GM18517 (cell line): Measurements from ENCODE around the gene SMARCE1.

Source experiments
- ATAC-seq: cut with Tn5 transposase; IDR thresholded peaks from one replicate; pipeline ENCODE4 v1.9.1; 2021; ENCODE audit warnings: mild to moderate bottlenecking, moderate library complexity; ENCODE audit not compliant: unreplicated experiment

Gene SMARCE1

DNA sequence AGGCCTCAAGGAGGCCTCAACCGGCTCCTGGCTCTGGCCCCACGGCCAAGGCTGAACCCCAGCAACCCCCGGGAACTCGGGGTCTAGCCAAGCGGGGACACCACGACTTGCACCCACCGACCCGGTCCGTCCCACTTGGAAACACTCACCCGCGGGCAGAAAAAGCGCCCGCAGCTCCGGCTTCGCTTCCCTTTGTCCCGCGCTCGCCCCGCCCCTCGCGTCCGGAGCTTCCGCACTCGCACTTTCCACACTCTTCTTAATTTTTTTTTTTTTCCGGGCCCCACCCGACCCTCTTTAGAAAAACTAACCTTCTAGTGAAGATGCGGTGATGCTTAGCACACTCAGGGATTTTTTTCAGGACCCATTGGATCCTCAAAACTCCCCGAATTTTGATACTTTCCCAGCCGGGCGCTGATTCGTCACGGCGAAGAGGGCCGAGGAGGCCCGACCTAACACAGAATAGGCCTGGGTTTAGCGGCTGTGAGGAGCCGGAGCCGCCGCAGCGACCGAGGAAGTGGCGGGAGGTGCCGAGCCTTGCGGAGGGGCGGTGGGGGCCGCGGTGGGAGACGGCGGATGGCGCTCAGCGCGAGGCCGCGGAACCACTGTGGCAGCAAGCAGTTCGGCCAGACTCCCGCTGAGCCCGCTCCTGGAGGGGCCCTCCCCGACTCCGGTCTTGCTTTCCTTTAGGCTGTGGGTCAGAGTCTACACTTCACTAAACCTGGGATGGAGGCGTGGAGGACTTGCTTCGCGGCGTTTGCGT is at the start of gene SMARCE1:
Gene SMARCE1, minus strand, starts transcription at position 195 of the 760 bp plus-strand sequence. CDS start 2,016 bp downstream, outside the sequence.
- ATAC-seq, result no peak

DNA sequence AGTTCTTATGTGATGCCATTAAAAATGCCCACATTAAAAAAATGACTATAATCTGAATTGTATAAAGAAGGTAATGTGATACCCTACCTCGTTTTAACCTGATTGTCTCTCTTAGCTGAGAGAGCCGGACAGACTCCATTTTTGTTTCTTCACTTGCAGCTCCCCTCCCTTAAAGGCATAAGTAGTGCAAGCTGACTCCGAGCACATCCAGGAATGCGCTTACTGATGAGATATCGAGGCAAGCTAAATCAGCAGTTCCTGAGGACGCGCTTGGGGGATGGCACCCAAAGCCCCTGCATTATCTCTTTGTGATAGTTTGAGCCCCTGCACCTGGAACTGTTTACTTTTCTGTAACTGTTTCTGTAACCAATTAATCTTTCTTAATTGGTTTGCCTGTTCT is 49.7 kb upstream of the SMARCE1 start:
- ATAC-seq, result no peak

DNA sequence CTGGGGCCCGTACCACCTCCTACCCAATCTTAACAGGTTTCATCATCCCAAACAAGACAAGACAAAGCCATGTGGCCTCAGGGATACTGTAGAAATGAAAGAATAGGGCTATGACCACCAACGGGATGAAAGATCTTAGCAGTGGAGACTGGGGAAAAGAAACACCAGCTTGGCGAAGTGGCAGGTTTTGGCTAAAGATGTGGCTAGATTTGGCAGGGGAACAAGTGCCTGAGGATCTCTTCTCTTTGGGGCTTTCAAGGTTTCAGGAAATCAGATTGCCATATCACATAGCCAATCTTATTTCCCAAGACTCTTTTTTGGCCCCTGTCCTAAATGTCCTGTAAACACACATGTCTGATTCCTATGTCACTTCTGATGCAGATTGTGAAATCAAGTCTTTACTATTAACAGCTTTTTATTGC is 49.0 kb upstream of the SMARCE1 start:
- no peak for ATAC-seq

DNA sequence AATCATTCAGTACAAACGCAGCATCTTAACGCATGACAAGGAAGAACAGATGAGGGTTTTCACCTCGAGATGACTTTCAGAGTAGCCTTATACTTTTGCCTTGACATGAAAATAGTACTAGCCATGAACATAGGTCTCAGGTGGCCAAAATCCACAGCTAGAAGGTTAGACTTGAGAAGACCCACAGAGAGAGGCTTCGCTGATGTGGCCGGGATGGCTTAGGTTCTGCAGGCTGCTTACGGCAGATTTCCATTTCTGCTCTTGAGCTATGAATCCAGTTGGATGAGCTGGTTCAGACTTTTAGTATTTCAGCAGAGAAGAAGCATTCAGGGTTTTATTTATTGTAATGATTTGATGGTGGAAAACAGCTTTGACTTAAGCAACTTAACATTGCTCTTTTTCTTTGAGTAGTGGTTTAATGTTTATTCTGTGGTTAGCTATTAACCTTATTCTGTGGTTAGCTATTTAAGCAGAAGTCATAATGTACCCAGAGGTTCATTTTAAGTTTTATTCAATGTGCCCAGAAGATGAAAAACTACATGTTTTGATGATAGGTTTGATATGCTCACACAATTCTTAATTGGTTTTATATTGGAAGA is 48.4 kb upstream of the SMARCE1 start:
- no peak for ATAC-seq

DNA sequence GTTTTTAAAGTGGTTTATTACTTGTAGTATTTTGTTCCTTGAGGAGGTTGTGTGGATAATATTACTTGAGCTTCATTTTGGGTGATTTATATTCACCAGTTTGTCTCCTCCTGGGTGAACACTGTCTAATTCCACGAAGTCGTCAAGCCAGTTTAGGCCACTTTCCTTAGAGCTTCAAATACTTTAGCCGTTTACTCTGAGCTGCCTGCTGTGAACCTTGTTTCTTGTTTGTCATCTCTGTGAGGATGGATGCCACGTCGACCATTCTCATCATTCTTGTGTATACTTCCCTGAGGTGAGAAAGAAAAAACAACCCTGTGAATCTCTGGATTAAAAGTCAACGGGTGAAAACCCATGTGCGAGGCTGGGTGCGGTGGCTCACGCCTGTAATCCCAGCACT is 47.0 kb upstream of the SMARCE1 start:
- ATAC-seq, result no peak

DNA sequence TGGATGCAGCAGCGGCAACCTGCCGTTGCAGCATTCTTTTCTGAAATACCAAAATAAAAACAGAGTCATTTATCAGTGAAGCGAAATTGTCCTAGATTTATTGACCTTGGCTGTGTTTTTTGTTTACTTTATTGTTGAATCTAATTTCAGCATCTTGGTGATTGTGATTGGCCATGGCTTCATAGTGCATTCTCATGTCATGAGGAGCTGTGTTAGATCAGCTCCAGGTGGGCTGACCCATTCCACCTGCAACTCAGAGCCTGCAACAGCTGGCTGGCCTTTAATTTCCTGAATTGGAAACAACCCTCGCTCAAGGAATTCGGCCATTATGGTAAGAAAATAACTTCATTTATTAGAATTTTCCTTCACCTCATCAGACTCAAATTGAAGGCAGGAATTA is 39.5 kb upstream of the SMARCE1 start:
- no peak for ATAC-seq

DNA sequence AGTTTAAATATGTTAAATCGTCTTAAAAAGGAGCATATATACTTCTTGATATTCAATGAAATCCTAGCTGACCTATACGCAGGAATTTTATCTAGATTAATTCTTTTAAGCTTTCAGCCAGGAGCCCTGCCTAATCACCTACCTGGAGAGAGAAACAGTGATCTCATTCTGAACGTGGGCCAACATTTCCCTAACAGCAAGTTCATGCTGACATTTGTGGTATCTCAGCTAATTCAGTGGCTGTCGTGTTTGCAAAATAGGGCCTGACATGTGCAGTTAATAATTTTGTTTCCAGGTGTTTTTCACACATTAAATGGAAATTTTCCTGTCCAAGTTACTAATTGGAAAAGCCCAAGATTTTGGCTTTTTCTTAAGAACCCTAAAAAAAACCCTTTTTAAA is 38.6 kb upstream of the SMARCE1 start:
- no peak for ATAC-seq

DNA sequence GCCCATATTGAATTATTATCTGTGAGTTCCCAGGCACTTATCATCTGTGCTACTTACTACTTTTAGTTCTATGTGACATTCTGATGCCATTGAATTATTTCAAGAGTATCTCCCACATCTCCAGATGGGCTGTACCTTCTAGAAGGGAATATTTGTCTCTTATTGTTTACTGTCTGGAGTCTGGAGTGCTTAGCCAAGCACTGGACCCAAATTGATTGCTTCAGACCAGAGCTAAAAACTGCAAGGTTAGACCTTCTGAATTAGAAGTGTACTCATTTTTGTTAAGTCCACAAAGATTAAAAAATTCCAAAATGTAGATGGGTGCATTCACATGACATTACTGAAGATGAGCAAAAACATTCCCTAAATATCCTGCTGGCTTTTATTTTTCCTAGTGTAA is 33.4 kb upstream of the SMARCE1 start:
- no peak for ATAC-seq

DNA sequence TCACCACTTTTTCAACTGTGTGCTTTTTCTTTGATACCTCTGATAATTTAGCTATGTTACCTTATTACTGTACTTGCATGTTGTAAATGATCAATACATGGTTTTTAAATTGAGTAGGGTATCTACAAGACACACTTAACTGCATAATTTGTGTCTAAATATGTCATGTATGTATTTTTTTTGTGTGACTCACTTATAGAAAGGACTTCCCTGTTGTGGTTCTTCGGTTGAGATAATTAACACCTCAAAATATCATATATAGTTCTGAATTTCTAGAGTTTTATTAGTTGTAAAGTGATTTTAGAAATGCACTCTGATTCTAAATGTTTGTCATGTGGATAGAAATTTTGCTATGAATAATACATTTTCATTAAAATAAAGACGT is 31.9 kb upstream of the SMARCE1 start:
- ATAC-seq, result no peak

DNA sequence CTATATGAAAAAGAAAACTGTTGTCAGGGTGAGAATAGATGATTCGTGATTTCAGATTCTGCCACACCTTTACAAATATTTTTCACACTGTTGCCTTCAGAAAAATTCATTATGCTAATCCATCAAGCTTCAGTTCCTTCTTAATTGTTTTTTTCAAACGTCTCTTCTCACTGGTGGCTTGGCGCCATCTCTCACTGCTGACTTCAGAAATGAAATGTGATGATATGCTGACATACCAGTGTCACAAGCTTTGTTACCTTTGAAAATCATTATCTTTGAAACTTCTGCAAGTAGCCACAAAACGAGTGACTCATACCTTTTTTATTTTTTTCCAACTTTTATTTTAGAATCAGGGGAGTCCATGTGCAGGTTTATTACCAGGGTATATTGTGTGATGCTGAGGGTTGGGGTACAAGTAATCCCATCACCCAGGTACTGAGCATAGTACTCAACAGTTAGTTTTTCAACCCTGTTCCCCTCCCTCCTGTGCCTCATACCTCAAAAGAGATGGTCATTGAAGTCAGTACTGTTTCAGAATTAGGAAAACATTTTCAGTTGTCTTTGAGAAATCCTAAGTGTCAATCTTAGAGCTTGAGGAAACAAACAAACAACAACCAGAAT is 31.4 kb upstream of the SMARCE1 start:
- no peak for ATAC-seq

DNA sequence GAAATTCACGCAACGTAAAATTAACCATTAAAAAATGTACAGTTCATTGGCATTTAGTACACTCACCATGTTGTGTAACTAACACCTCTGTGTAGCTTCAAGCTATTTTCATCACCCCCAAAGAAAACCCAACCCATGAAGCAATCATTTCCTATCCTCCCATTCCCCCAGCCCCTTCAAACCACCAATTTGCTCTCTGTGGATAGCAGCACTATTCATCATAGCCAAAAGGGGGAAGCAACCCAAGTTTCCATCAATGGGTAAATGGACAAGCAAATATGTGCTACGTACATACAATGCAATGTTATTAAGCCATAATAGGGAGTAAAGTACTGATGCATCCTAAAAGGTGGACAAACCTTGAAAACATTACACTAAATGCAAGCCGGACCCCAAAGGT is 28.3 kb upstream of the SMARCE1 start:
- ATAC-seq, result no peak

DNA sequence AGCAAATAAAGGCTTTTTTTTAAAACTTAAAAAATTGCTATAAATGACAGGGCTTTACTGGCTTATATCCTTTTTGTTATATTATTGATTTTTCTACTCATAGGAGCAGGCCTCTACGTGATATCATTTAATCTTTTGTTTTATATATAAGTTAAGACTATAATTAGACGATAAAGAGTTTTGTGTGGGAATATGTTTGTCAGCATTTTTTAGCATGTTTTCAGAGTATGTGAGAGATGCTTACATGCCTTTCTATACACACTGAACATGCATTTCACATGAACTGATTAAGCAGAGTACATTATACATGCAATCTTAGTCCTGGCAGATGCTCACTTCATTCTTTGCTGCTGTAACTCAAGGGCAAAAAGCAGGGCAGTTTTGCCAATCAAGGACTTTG is 25.0 kb upstream of the SMARCE1 start:
- ATAC-seq, result no peak

DNA sequence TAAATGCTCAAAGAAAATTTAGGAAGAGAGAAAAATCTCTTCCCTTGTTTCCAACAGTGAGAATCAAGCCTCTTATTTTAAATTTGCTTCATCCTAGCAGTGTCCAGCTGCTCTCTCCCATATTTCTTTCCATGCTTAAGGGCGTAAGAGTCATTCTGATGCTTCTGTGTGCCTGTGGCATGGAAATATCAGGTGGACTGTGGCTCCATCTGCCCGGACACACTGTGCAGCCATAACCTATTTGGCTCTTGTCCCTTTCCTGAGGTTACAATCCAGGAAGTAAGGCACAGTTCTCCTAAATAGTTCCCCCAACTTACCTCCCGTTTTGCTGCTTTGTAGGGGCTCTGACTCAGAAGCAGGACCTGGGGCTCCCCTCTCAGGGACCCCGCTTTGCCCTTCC is 23.7 kb upstream of the SMARCE1 start:
- ATAC-seq, result no peak

DNA sequence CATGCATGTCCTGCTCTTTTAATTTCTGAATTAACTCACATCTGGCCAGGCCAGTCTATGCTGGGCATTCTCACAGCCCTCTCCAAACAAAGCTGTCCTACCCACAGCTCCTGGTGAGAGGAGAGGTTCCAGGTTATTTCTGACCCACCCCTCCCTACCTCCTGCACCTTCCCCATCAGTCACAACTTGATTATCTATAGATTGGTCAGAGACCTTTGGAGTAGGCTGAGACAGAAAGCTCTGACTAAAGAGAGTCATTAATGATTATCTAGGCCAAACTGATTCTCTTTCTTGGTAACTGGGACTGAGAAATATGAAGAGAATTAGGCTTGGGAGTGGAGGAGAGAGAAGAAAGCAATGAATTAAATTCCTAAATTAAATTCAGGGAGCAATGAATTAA is 18.7 kb upstream of the SMARCE1 start:
- no peak for ATAC-seq

DNA sequence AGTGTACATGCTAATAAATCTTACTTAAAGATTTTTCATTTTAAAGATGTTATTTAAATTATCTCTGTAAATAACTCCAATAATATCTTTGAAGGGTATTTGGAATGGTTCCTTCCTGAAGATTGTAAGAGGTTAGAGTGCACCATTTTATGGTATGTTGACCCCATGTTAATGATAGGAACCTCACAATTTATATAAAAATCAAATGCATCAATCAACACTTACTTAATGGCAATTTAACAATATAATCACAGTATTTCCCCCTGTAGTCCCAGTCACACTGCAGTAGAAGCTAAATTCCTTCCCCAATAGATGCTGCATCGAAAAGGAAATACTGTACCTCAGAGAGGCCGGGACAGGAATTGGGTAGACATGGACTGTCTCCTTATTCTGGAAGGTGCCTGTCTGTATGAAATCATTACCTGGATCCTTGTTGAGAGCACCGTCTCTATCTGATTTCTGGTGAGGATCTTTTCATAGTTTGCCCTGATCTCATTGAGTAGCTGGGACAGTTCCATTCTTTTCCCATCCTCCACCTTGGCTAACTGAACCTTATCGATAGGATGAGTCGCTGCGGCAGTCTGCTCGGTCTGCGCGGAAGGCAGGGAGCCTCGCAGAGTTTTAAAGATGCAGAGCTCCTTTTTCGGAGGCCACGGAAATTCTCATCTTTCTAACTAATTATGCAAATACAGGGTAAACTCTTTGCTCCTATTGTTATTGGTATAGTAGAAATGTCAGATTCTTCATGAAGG is 17.1 kb upstream of the SMARCE1 start, which contains the start of gene KRT222:
Gene KRT222, minus strand, starts transcription at position 596 of the 752 bp plus-strand sequence. Its CDS starts 78 bp downstream, at position 518.
- no peak for ATAC-seq

DNA sequence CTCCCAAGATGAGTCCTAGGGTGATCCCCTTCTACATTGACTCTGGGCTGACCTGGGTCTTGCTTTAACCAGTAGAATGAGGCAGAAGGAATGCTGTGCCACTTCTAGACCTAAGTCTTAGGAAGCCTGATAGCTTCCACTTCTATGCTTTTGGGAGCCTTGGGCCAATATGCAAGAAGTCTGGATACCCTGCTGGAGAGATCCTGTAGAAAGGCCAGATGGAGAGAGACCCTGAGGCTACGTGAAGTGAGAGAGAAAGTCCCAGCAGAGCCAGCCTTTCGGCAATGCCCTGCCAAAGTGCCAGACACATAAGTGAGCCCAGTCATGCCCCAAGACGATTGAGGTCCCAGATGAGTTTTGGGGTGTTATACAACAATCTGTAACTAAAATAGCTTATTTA is 15.6 kb upstream of the SMARCE1 start:
- no peak for ATAC-seq

DNA sequence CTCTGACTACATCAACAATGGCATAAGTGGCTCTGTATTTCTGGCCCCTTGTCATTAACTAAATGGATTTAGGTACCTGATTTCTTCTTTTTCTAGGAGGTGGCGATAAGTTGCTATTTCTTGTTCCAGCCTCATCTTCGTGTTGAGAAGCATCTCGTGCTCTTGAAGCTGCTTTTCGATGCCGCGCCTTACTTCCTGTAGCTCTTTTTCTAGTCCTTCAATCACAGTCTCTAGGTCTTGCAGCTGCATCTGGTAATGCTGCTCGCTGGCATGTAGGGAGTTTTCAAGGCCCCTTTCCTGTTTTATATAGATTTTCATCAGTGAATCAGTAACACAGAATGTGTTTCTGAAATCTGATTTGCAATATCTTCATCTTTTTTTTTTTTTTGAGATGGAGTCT is 12.3 kb upstream of the SMARCE1 start:
- no peak for ATAC-seq

DNA sequence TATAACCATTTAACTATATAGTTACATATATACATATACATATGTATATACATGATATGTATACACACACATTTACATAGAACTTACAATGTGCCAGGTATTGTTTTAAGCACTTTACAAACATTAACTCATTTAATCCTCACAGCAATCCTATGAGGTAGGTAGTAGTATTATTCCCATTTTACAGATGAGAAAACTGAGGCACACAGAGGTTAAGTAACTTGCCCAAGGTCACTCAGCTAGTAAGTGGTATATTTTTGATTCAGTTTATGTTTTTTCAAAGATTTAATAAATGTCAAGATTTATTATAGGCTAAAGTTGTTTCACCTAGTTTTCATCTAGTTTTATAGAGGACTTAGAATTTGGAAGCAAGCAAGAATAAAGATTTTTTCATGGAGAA is 10.8 kb upstream of the SMARCE1 start:
- no peak for ATAC-seq

DNA sequence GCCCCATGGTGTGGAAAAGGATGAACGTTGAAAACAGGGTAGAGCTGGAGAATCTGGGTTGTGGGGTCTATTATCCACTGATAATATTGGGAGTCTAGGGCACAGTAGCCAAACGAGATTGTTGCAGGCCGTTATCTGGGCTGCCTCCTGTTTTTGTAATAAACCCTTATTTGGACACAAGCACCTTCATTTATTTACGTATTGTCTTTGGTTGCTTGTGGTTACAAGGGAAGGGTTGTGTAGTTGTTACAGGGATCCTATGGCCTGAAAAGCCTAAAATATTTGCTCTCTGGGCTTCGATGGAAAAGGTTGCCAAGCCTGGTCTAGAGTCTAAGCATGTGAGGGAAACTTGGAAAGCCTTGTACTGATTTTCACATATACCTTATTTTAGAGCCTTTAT is 4.3 kb upstream of the SMARCE1 start:
- ATAC-seq, result no peak

DNA sequence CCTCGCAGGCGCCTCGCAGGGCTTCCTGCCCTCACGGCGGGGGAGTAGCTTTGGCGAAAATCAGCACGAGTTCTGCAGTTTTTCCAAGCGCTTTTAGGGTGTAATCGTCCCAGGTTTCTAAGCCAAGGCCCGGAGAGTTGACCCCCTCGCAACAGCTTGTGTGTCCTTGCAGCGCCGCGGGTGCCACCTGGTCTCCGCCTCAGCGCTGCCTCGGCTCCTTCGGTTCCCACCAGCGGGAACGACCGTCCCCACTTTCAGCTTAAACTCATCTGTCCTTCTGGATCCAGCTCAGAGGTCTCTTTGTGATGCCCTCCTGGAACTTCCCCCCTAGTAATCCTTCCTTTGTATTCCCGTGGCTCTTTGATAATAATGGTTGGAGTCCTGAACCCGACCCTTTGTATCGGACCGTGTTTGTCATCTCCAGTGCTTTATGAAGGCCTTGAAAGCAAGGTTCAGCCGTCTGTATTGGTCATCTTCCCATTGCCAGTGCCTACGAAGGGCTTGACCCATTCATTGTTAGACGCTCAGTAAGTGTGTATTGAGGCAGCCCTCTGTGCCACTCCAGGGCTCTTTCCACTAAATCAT is 858 bp upstream of the SMARCE1 start:
- no peak for ATAC-seq
